ENCODE data around the gene LASP1NB.

LASP1NB gene

GRCh38 chr17:38914741-38915638 lies 10.4 kb upstream of the LASP1NB start (continued):
- no peak for TF ChIP-seq ZNF138 (CRISPR knock-in tag; IDR thresholded peaks at IDR 0.05; ENCODE audit: low read depth)
- no peak for TF ChIP-seq XBP1 (CRISPR knock-in tag; IDR thresholded peaks at IDR 0.05)
- TF ChIP-seq RNF219 (CRISPR knock-in tag; IDR thresholded peaks at IDR 0.05): no peak
- no peak for TF ChIP-seq ZNF512 (CRISPR knock-in tag; IDR thresholded peaks at IDR 0.05)
- no peak for TF ChIP-seq ZNF567 (CRISPR knock-in tag; IDR thresholded peaks at IDR 0.05; ENCODE audit: borderline replicate concordance)
- no peak; the same call in 1 of the 2 replicates for TF ChIP-seq SMAD1 (CRISPR knock-in tag; IDR thresholded peaks at IDR 0.05; ENCODE audit: borderline replicate concordance, low read depth)
- TF ChIP-seq ZNF780A (CRISPR knock-in tag; IDR thresholded peaks at IDR 0.05): no peak
- TF ChIP-seq ZNF83 (CRISPR knock-in tag; IDR thresholded peaks at IDR 0.05; ENCODE audit: borderline replicate concordance): no peak
- TF ChIP-seq ZNF747 (CRISPR knock-in tag; IDR thresholded peaks at IDR 0.05; ENCODE audit: borderline replicate concordance): no peak; the same call in 1 of the 2 replicates
- TF ChIP-seq KLF6 (CRISPR knock-in tag; IDR thresholded peaks at IDR 0.05): no peak
- peak; percentile 73; the same call in 1 of the 2 replicates for TF ChIP-seq RCOR2 (CRISPR knock-in tag; IDR thresholded peaks at IDR 0.05)
- TF ChIP-seq ZMAT5 (CRISPR knock-in tag; IDR thresholded peaks at IDR 0.05; ENCODE audit: borderline replicate concordance, low read depth): no peak
- TF ChIP-seq LCORL (IDR thresholded peaks at IDR 0.05): no peak
- no peak; the same call in 1 of the 2 replicates for TF ChIP-seq LCORL (CRISPR knock-in tag; IDR thresholded peaks at IDR 0.05)
- TF ChIP-seq IRF9 (CRISPR knock-in tag; IDR thresholded peaks at IDR 0.05; ENCODE audit: borderline replicate concordance): 0 out of 2 replicates have a peak, but pooled peaks have one; percentile 83
- TF ChIP-seq SYNCRIP (IDR thresholded peaks at IDR 0.05; ENCODE audit: insufficient read depth, low read depth, low read length): no peak
- TF ChIP-seq ZNF678 (CRISPR knock-in tag; IDR thresholded peaks at IDR 0.05): no peak
- TF ChIP-seq DNMT3B (CRISPR knock-in tag; conservative IDR thresholded peaks at IDR 0.05): no peak
- TF ChIP-seq HCFC1 (IDR thresholded peaks at IDR 0.05; ENCODE audit: low read depth, low read length): no peak
- no peak for TF ChIP-seq USF2 (IDR thresholded peaks at IDR 0.05; ENCODE audit: low read depth, low read length)
- no peak; the same call in 1 of the 2 replicates for TF ChIP-seq USF2 (CRISPR knock-in tag; IDR thresholded peaks at IDR 0.05; ENCODE audit: borderline replicate concordance)

All from HepG2 (cell line).